HG03442 (cell line): ENCODE results near the gene SLC33A1.
A peak's percentile ranks its signal among the peaks of the same experiment; 100 is the strongest.
"Not testable (repeated sequence)": the region's sequence is repeated elsewhere in the genome, so short reads cannot be mapped to it uniquely, and the experiment has no call there.

Experiments
- ATAC-seq: cut with Tn5 transposase; IDR thresholded peaks from one replicate; pipeline ENCODE4 v1.9.1; 2021; ENCODE audit warnings: mild to moderate bottlenecking, moderate library complexity; ENCODE audit not compliant: unreplicated experiment

Gene SLC33A1

GRCh38 chr3:155854141-155854940 lies at the start of gene SLC33A1:
TSS of gene SLC33A1 (minus strand) at chr3:155854427. CDS start at chr3:155853997, 430 bp downstream.
- ATAC-seq, result peak; percentile 92

GRCh38 chr3:155895379-155895900 lies 41.2 kb upstream of the SLC33A1 start:
- no peak for ATAC-seq

DNA sequence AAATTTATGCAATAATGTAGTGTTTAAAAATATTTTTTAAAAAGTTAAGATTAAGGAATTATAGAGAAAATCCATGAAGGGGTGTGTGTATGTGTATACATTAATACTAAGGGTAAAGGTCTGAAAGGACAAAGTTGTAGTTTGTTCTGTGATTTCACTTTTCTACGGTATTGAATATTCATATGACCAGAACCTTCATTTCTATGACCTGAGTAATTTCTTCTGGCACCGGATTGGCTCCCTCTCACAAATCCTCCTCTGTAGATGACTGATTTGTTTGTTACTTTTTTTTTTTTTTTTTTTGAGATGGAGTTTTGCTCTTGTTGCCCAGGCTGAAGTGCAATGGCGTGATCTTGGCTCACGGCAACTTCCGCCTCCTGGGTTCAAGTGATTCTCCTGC lies 37.1 kb upstream of the SLC33A1 start:
- ATAC-seq, result no peak

GRCh38 chr3:155890671-155891190 lies 36.5 kb upstream of the SLC33A1 start:
- ATAC-seq, result no peak

DNA sequence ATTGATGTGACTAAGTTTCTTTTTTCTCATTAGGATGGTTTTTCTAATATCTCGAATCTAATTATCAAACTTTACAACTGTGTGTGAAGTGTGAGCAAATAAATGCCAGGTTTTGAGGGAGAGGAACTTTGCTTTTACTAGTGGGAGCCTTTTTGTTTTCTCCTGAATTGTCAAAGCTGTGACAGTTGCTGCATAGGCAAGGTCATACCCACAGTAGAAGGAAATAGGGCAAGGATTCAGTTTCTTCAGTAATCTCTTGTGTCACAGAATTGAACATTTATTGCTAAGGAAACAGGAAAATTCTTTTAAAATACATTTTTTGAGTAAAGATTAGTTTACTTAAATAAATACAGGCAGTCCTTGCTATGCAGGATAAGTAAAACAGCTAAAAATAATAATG lies 35.7 kb upstream of the SLC33A1 start:
- ATAC-seq, result no peak

- ATAC-seq, result no peak
Observed at GRCh38 chr3:155889212-155889611, 35.0 kb upstream of the SLC33A1 start.

- peak; percentile 32 for ATAC-seq
Observed at GRCh38 chr3:155886915-155887314, 32.7 kb upstream of the SLC33A1 start.

DNA sequence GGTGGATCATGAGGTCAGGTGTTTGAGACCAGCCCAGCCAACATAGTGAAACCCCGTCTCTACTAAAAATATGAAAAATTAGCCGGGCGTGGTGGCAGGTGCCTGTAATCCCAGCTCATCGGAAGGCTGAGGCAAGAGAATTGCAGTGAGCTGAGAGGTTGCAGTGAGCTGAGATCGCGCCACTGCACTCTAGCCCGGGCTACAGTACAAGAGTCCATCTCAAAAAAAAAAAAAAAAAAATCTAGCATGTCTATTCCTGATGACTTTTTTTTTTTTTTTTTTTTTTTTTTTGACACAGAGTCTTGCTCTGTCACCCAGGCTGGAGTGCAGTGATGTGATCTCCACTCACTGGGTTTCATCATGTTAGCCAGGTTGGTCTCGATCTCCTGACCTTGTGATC lies 32.1 kb upstream of the SLC33A1 start:
- not testable (repeated sequence) for ATAC-seq

GRCh38 chr3:155885292-155885691 lies 31.1 kb upstream of the SLC33A1 start:
- no peak for ATAC-seq

DNA sequence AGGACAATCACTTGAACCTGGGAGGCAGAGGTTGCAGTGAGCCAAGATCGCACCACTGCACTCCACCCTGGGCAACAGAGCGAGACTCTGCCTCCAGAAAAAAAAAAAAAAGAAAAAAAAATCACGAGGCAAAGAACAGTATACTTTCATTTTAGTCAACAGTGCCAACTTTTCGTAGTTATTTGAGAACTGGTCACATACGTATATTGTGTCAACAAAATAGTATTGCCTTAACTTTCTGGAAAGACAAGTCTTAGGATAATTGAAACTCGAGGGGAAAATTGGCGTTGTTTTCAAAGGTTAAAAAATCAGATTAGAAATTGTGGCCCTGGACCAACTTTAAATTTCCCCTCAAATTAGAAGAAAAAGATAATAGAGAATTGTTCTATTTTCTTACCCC lies 30.1 kb upstream of the SLC33A1 start:
- no peak for ATAC-seq

GRCh38 chr3:155880286-155880685 lies 26.1 kb upstream of the SLC33A1 start:
- no peak for ATAC-seq

GRCh38 chr3:155876503-155876902 lies 22.3 kb upstream of the SLC33A1 start:
- ATAC-seq, result no peak

GRCh38 chr3:155876037-155876436 lies 21.8 kb upstream of the SLC33A1 start:
- no peak for ATAC-seq

GRCh38 chr3:155872904-155873646 lies 18.8 kb upstream of the SLC33A1 start:
- no peak for ATAC-seq

DNA sequence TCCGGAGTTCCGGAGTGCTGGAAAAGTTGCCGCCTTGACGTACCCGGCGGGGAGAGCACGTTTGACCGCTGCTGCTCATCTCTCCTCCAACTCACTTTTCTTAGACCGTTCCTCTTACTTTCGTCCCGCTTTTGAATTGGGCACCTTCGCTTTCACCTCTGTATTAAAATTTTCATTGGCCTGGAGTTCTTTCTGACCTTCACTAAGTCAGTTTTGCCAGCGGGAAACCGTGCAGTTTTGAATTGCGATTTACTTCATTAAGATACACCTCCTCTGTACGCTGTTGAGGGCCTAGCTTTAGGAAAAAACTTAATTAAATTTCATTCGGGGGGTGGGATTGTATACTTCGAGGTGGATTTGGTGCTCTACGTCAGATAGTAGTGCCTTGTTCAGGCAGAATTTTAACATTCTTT lies 17.5 kb upstream of the SLC33A1 start:
- ATAC-seq, result no peak

DNA sequence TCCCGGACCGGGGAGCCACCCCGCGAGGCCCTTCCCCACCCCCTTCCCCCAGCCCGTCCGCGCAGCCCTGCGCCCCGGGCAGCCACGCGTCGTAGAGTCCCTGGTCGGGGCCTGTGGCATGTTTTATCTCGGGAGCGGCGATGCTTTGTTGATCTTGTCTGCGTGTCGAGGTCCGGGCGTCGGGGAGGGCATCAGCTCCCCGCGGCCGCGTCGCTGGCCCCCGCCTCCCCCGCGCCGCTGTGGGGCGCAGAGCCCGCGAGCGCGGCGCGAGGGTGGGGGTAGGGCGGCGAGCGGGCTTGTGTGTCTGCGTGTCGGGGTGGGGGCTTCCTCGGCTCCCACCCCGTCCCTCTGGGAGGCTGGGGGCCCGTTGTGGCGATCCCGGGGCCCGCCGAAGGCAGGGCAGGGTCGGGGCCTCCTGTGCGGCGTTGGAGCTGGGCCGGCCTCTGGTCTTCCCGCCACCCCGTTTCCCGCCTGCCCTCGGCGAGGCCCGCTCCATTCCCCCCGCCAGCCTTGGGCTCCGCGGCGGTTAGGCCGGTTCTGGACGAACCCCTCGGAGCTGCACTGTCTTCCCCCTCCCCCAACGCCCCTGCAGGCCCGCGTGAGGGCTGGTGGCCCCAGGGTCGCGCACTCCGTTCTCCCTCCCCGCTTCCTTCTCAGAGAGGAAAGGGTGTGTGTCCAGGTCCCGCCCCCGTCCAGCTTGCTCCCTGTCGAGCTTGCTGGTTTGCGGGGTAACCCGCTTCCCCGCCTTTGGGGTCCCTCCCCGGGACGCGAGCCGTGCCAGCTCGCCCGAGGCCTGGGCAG lies 16.9 kb upstream of the SLC33A1 start:
- ATAC-seq, result peak; percentile 21

- peak; percentile 87 for ATAC-seq
Observed at GRCh38 chr3:155870133-155870944, 16.1 kb upstream of the SLC33A1 start, which contains the start of gene GMPS. TSS of gene GMPS (plus strand) at chr3:155870650. CDS start at chr3:155870871, 221 bp downstream.

DNA sequence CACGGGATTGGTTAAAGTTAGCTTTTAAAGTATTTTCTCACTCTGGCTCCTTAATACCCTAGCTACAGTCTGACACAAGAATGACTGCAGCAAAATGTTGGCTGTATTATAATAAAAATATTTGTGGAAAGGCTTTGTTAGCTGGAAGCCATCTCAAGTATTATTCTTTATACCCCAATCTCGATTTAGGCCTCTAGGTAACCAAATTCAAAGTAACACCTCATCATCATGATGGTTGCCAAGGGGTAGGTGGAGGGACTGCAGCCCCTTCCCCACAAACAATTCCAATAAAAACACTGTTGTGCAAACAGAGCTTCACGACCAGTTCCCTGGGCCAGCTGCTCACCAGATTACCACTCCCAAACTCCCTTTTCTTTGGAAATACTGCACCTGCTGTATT lies 15.5 kb upstream of the SLC33A1 start:
- ATAC-seq, result no peak

DNA sequence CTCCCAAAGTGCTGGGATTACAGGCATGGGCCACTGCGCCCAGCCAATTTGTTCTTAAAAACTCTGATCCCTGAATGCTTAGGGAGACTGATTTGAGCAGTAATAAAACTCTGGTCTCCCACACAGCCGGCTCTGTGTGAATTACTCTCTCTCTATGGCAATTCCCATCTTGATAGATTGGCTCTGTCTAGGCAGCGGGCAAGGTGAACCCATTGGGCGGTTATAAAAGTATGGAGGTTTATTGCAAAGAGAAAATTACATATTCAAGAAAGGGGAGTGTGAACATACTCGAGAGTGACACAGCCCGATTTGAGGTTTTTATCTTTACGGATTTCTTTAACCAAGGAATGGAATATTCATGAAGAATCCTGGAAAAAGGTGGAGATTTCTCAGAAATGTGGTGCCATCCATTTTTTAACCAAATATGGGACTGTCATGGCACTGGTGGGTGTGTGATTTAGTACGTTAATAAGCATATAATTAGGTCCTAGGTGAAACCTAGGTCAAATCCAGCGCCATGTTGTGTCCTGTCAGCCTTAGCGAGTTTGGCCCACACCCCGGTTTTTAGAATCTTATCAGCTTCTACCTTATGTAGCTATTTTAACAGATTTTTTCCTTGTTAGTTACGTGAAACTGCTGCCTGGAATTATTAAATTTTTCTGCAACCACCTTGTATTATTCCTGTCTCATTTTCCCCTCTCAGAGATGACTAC lies 9.0 kb upstream of the SLC33A1 start:
- no peak for ATAC-seq
